HCT116 (cell line): ENCODE measurements around the gene PPIC. TPM values are rescaled to one million over a fixed set of nuclear protein-coding genes. Genes with fewer than 3 reads are reported as not detected.

Source experiments
- ATAC-seq: fragments of 200-7000 bp; cut with Tn5 transposase; 2 replicates; pipeline ENCODE4 v1.9.1; 2020; ENCODE audit warnings: mild to moderate bottlenecking, moderate library complexity
- BruUV-seq: library from RNA; stranded (reverse); fragments of 400-500 nt; replicated peaks from 2 replicates; lab custom pipeline; 2021; lab: Mats Ljungman, UMichigan
- CTCF ChIA-PET: fragments of 300-600 bp; sonication (Branson Sonifier 250); formaldehyde crosslinking; loops from one replicate; lab custom pipeline; 2021; ENCODE audit warnings: antibody characterized with exemption; lab: Charles Lee
- POLR2A ChIA-PET: fragments of 300-600, 350-600 bp; sonication (Branson Sonifier 250); formaldehyde crosslinking; loops from one replicate; lab custom pipeline; 2021; ENCODE audit warnings: antibody characterized with exemption; lab: Charles Lee
- RAD21 ChIA-PET, 2 experiments: fragments of 300-600 bp; sonication (Branson Sonifier 250); formaldehyde crosslinking; loops; one replicate each; lab custom pipeline; 2023; ENCODE audit warnings: low total read pairs in 2 of 2; ENCODE audit not compliant: uncharacterized antibody in 2 of 2, unreplicated experiment in 2 of 2, low non-redundant PET in 1 of 2; lab: Charles Lee
- DNase-seq: peaks from one replicate; pipeline ENCODE4 v3.0.0-alpha.2; 2010; ENCODE audit warnings: low read depth, low spot score
- H2AFZ ChIP-seq: fragments of 200-600 bp; shearing (Covaris generic), sonication (generic); 2 replicates; pipeline ENCODE4 v1.6.1; 2017; ENCODE audit warnings: low read depth, mixed run types, mixed read lengths, antibody characterized with exemption, low read length; ENCODE audit not compliant: poor library complexity, severe bottlenecking
- H3K27ac ChIP-seq: 2 replicates; pipeline ENCODE4 v1.5.1; 2012; ENCODE audit warnings: low read depth, low read length
- H3K27me3 ChIP-seq: fragments of 200-600 bp; sonication (generic); 2 replicates; pipeline ENCODE4 v1.6.1; 2016; ENCODE audit warnings: mixed run types, low read length, mixed read lengths; ENCODE audit not compliant: insufficient read depth
- H3K36me3 ChIP-seq, 2 experiments: fragments of 200-500 bp in 1 of 2; fragments of 200-600 bp in 1 of 2; sonication (Bioruptor generic) in 1 of 2; sonication (generic) in 1 of 2; 2 replicates each; pipeline versions ENCODE4 v1.5.1 to v1.6.1; 2014 to 2016; ENCODE audit warnings: low read length in 2 of 2, inconsistent platforms in 1 of 2, mixed read lengths in 1 of 2, mixed run types in 1 of 2; ENCODE audit not compliant: insufficient read depth in 2 of 2, control insufficient read depth in 1 of 2
- H3K4me1 ChIP-seq, 2 experiments: fragments of 200-600 bp in 1 of 2; sonication (generic) in 1 of 2; 2 replicates each; pipeline versions ENCODE4 v1.5.1 to v1.6.1; 2012 to 2017; ENCODE audit warnings: low read length in 2 of 2, inconsistent platforms in 1 of 2, mild to moderate bottlenecking in 1 of 2, mixed read lengths in 1 of 2, mixed run types in 1 of 2, moderate library complexity in 1 of 2; ENCODE audit not compliant: insufficient read depth in 2 of 2, control insufficient read depth in 1 of 2
- H3K4me2 ChIP-seq: fragments of 200-600 bp; sonication (generic); 2 replicates; pipeline ENCODE4 v1.6.1; 2017; ENCODE audit warnings: mixed run types, low read length, mixed read lengths
- H3K4me3 ChIP-seq, 2 experiments: fragments of 200-600 bp in 1 of 2; sonication (generic) in 1 of 2; replicated peaks in 1 of 2; 2 replicates each; pipeline ENCODE4 v1.5.1; 2011 to 2016; ENCODE audit warnings: low read length in 2 of 2, control low read depth in 1 of 2, low read depth in 1 of 2, mild to moderate bottlenecking in 1 of 2, mixed read lengths in 1 of 2, mixed run types in 1 of 2
- H3K79me2 ChIP-seq: fragments of 200-600 bp; sonication (generic); 2 replicates; pipeline ENCODE4 v1.6.1; 2017; ENCODE audit warnings: mild to moderate bottlenecking, mixed run types, low read length, moderate library complexity, mixed read lengths; ENCODE audit not compliant: insufficient read depth
- H3K9ac ChIP-seq: fragments of 200-600 bp; sonication (generic); 2 replicates; pipeline ENCODE4 v1.6.1; 2016; ENCODE audit warnings: low read length, mixed read lengths
- H3K9me2 ChIP-seq: fragments of 200-600 bp; sonication (generic), shearing (Covaris generic); 2 replicates; pipeline ENCODE4 v1.6.1; 2017; ENCODE audit warnings: mixed run types, mild to moderate bottlenecking, moderate library complexity; ENCODE audit not compliant: insufficient read depth
- H3K9me3 ChIP-seq, 2 experiments: fragments of 200-500 bp in 1 of 2; fragments of 200-600 bp in 1 of 2; sonication (Bioruptor generic) in 1 of 2; sonication (generic) in 1 of 2; 2 replicates each; pipeline ENCODE4 v1.6.1; 2014 to 2017; ENCODE audit warnings: low read length in 2 of 2, mixed read lengths in 2 of 2, inconsistent platforms in 1 of 2, low read depth in 1 of 2, mild to moderate bottlenecking in 1 of 2, mixed run types in 1 of 2, moderate library complexity in 1 of 2; ENCODE audit not compliant: control insufficient read depth in 1 of 2, insufficient read depth in 1 of 2
- H4K20me1 ChIP-seq: fragments of 200-600 bp; sonication (generic), shearing (Covaris generic); 2 replicates; pipeline ENCODE4 v1.6.1; 2017; ENCODE audit warnings: mixed run types, mild to moderate bottlenecking, moderate library complexity; ENCODE audit not compliant: insufficient read depth
- ATF3 ChIP-seq: IDR thresholded peaks from 2 replicates; pipeline ENCODE4 v1.6.1; 2012
- CBX3 ChIP-seq: IDR thresholded peaks from 2 replicates; pipeline ENCODE4 v1.6.1; 2012; ENCODE audit warnings: low read depth
- CEBPB ChIP-seq: IDR thresholded peaks from 2 replicates; pipeline ENCODE4 v1.6.1; 2012; ENCODE audit warnings: low read depth
- EGR1 ChIP-seq: IDR thresholded peaks from 2 replicates; pipeline ENCODE4 v1.6.1; 2012; ENCODE audit warnings: low read depth
- EZH2phosphoT487 ChIP-seq: fragments of 200-600 bp; IDR thresholded peaks from 2 replicates; pipeline ENCODE4 v1.6.1; 2018; ENCODE audit warnings: antibody characterized with exemption, borderline replicate concordance
- JUND ChIP-seq: IDR thresholded peaks from 2 replicates; pipeline ENCODE4 v1.6.1; 2012
- MAX ChIP-seq: IDR thresholded peaks from 2 replicates; pipeline ENCODE4 v1.6.1; 2012
- POLR2A ChIP-seq: IDR thresholded peaks from 2 replicates; pipeline ENCODE4 v1.7.0; 2011; ENCODE audit warnings: borderline replicate concordance; ENCODE audit not compliant: insufficient read depth, insufficient read length; ENCODE audit errors: extremely low read depth
- POLR2AphosphoS5 ChIP-seq: IDR thresholded peaks from 2 replicates; pipeline ENCODE4 v1.6.1; 2011; ENCODE audit warnings: mild to moderate bottlenecking, low read depth, low read length, moderate library complexity
- RAD21 ChIP-seq: IDR thresholded peaks from 2 replicates; pipeline ENCODE4 v1.6.1; 2012; ENCODE audit warnings: low read depth, mild to moderate bottlenecking
- SIN3A ChIP-seq: IDR thresholded peaks from 2 replicates; pipeline ENCODE4 v1.6.1; 2012; ENCODE audit warnings: low read depth
- SP1 ChIP-seq: IDR thresholded peaks from 2 replicates; pipeline ENCODE4 v1.6.1; 2012; ENCODE audit warnings: low read depth
- SRF ChIP-seq: IDR thresholded peaks from 2 replicates; pipeline ENCODE4 v1.6.1; 2012; ENCODE audit warnings: low read depth
- TCF7L2 ChIP-seq: IDR thresholded peaks from 2 replicates; pipeline ENCODE4 v1.7.0; 2011; ENCODE audit warnings: borderline replicate concordance, inconsistent platforms; ENCODE audit not compliant: insufficient read depth, insufficient read length; ENCODE audit errors: extremely low read depth
- ZFX ChIP-seq: fragments of 450-650 bp; IDR thresholded peaks from 2 replicates; pipeline ENCODE4 v1.6.1; 2017
- ZNF274 ChIP-seq: fragments of 200-500 bp; sonication (Bioruptor generic); IDR thresholded peaks from 2 replicates; pipeline ENCODE4 v1.6.1; 2014; ENCODE audit warnings: mild to moderate bottlenecking, low read depth, low read length, inconsistent platforms
- intact Hi-C: fragments of 100-400 bp; cut with micrococcal nuclease; formaldehyde crosslinking; loops from 2 replicates; pipeline ENCODE4 v1.10.0; 2022
- total RNA-seq: library from RNA; stranded (reverse); gene quantifications from one replicate; pipeline ENCODE4 v1.2.1, GENCODE V29; 2021; ENCODE audit not compliant: unreplicated experiment
- TF ChIP-seq, protein P1 (sequence below), 3 experiments: fragments of 200-600 bp in 1 of 3; sonication (generic) in 1 of 3; IDR thresholded peaks in 2 of 3; conservative IDR thresholded peaks in 1 of 3; 2 replicates each; pipeline ENCODE4 v1.5.1; 2012 to 2017; ENCODE audit warnings: low read depth in 2 of 3, low read length in 2 of 3, antibody characterized with exemption in 1 of 3, borderline replicate concordance in 1 of 3, control low read depth in 1 of 3, mild to moderate bottlenecking in 1 of 3, mixed read lengths in 1 of 3, mixed run types in 1 of 3, moderate library complexity in 1 of 3; ENCODE audit not compliant: insufficient read depth in 1 of 3
- TF ChIP-seq, protein P2 (sequence below): IDR thresholded peaks from 2 replicates; pipeline ENCODE4 v1.6.1; 2012; ENCODE audit warnings: low read depth
- TF ChIP-seq, protein P3 (sequence below): IDR thresholded peaks from 2 replicates; pipeline ENCODE4 v1.6.1; 2011; ENCODE audit warnings: mild to moderate bottlenecking, low read length, moderate library complexity; ENCODE audit not compliant: insufficient replicate concordance; ENCODE audit errors: extremely low read depth

Gene PPIC
- total RNA-seq, 1 experiment from 2014 or later = 21.5 TPM

GRCh38 chr5:123044926-123045617 lies 8.5 kb upstream of the PPIC start:
- TF ChIP-seq, protein P1, sequence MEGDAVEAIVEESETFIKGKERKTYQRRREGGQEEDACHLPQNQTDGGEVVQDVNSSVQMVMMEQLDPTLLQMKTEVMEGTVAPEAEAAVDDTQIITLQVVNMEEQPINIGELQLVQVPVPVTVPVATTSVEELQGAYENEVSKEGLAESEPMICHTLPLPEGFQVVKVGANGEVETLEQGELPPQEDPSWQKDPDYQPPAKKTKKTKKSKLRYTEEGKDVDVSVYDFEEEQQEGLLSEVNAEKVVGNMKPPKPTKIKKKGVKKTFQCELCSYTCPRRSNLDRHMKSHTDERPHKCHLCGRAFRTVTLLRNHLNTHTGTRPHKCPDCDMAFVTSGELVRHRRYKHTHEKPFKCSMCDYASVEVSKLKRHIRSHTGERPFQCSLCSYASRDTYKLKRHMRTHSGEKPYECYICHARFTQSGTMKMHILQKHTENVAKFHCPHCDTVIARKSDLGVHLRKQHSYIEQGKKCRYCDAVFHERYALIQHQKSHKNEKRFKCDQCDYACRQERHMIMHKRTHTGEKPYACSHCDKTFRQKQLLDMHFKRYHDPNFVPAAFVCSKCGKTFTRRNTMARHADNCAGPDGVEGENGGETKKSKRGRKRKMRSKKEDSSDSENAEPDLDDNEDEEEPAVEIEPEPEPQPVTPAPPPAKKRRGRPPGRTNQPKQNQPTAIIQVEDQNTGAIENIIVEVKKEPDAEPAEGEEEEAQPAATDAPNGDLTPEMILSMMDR (IDR thresholded peaks at IDR 0.05 in 2 of 3, conservative IDR thresholded peaks at IDR 0.05 in 1 of 3; ENCODE audit: borderline replicate concordance in 1 of 3, insufficient read depth in 1 of 3, low read depth in 2 of 3, low read length in 2 of 3) = no peak
- TF ChIP-seq SRF (no peak), ATF3 (no peak), JUND (no peak), EGR1 (no peak), CBX3 (no peak), SP1 (no peak), POLR2AphosphoS5 (no peak), ZNF274 (no peak), TCF7L2 (no peak), POLR2A (no peak), RAD21 (no peak), CEBPB (no peak), MAX (no peak), EZH2phosphoT487 (no peak), SIN3A (no peak), ZFX (no peak)
- TF ChIP-seq, protein P2, sequence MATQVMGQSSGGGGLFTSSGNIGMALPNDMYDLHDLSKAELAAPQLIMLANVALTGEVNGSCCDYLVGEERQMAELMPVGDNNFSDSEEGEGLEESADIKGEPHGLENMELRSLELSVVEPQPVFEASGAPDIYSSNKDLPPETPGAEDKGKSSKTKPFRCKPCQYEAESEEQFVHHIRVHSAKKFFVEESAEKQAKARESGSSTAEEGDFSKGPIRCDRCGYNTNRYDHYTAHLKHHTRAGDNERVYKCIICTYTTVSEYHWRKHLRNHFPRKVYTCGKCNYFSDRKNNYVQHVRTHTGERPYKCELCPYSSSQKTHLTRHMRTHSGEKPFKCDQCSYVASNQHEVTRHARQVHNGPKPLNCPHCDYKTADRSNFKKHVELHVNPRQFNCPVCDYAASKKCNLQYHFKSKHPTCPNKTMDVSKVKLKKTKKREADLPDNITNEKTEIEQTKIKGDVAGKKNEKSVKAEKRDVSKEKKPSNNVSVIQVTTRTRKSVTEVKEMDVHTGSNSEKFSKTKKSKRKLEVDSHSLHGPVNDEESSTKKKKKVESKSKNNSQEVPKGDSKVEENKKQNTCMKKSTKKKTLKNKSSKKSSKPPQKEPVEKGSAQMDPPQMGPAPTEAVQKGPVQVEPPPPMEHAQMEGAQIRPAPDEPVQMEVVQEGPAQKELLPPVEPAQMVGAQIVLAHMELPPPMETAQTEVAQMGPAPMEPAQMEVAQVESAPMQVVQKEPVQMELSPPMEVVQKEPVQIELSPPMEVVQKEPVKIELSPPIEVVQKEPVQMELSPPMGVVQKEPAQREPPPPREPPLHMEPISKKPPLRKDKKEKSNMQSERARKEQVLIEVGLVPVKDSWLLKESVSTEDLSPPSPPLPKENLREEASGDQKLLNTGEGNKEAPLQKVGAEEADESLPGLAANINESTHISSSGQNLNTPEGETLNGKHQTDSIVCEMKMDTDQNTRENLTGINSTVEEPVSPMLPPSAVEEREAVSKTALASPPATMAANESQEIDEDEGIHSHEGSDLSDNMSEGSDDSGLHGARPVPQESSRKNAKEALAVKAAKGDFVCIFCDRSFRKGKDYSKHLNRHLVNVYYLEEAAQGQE = no peak
- TF ChIP-seq, protein P3, sequence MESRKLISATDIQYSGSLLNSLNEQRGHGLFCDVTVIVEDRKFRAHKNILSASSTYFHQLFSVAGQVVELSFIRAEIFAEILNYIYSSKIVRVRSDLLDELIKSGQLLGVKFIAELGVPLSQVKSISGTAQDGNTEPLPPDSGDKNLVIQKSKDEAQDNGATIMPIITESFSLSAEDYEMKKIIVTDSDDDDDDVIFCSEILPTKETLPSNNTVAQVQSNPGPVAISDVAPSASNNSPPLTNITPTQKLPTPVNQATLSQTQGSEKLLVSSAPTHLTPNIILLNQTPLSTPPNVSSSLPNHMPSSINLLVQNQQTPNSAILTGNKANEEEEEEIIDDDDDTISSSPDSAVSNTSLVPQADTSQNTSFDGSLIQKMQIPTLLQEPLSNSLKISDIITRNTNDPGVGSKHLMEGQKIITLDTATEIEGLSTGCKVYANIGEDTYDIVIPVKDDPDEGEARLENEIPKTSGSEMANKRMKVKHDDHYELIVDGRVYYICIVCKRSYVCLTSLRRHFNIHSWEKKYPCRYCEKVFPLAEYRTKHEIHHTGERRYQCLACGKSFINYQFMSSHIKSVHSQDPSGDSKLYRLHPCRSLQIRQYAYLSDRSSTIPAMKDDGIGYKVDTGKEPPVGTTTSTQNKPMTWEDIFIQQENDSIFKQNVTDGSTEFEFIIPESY = no peak
- TF ChIP-seq, all 23 proteins: peak for 0

More at GRCh38 chr5:123044926-123045617, 8.5 kb upstream of the PPIC start:
- ChIA-PET RAD21 (no interaction called here), CTCF (no interaction called here), POLR2A (no interaction called here)
- no peaks in the 10 kb centered on the region for H3K4me1 ChIP-seq
- no peak overlapping the region for H3K9ac ChIP-seq
- H2AFZ ChIP-seq = no peak overlapping the region
- no peak overlapping the region for H3K4me3 ChIP-seq
- H3K27ac ChIP-seq = no peak overlapping the region
- H3K9me3 ChIP-seq = no peaks in the 10 kb centered on the region
- ATAC-seq = no peak
- H3K79me2 ChIP-seq = no peaks in the 10 kb centered on the region
- H3K36me3 ChIP-seq = no peaks in the 10 kb centered on the region
- BruUV-seq = no TSS peak
- no peaks in the 10 kb centered on the region for H3K27me3 ChIP-seq
- H3K4me2 ChIP-seq = no peak overlapping the region
- intact Hi-C loops = no loop called here
- H4K20me1 ChIP-seq = no peaks in the 10 kb centered on the region
- H3K9me2 ChIP-seq = no peaks in the 10 kb centered on the region
- no peak for DNase-seq
